Measurements from ENCODE around the gene RNF20. TPM values are rescaled to one million over a fixed set of nuclear protein-coding genes. Genes with fewer than 3 reads are reported as not detected.

Gene RNF20
- total and polyA plus RNA-seq, 2 of the 13 experiments (the other 11 are each of a cell fraction or from before 2014, with no cell fraction given) = 12.7 to 37.6 TPM

DNA sequence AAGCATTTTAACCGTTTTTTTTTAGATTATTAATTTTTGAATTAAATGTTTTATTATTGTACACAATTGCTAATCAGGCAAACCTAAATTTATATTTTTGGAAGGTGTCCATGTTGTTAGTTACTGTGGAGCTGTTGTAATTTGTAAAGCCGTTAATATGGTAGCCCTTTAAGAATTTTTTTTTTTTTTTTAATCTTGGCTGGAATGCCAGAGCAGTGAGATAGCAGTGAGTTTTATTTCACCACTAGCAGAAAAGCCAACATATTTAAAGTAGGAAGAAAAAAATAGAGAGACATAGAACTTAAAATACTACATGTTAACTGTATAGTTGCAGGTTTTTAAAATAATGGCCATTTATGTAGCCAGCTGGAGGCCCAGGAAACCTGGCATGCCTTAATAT, 35.3 kb upstream of the RNF20 start:
- H3K4me3 ChIP-seq (replicated peaks in 1 of 3; ENCODE audit: insufficient read depth in 1 of 3, low read depth in 2 of 3, low read length in 3 of 3) = no peak overlapping the region
- WGBS (ENCODE audit: low lambda C conversion rate) = 21% methylated on average over 2 of the region's 2 CpGs
- no peaks in the 10 kb centered on the region for H3K27me3 ChIP-seq (ENCODE audit: control insufficient read depth in 1 of 2, insufficient read depth in 2 of 2, low read length in 2 of 2)
- H3K4me2 ChIP-seq (ENCODE audit: low read depth, low read length) = no peak overlapping the region
- no peaks in the 10 kb centered on the region for H3K4me1 ChIP-seq (ENCODE audit: insufficient read depth, low read length)
- no peak overlapping the region for H3K9ac ChIP-seq (ENCODE audit: insufficient read depth, low read depth, low read length)
- FAIRE-seq = no peak
- no peaks in the 10 kb centered on the region for H3K36me3 ChIP-seq (replicated peaks in 1 of 2; ENCODE audit: control insufficient read depth in 1 of 2, insufficient read depth in 2 of 2, low read length in 2 of 2)
- no peak for DNase-seq (ENCODE audit: low spot score)
- no peaks in the 10 kb centered on the region for H3K79me2 ChIP-seq (ENCODE audit: insufficient read depth, low read length)
- no peaks in the 10 kb centered on the region for H3K9me3 ChIP-seq (ENCODE audit: low read length)
- no peak overlapping the region for H3K27ac ChIP-seq (ENCODE audit: extremely low read length, insufficient read depth, low read length)
- in situ Hi-C loops (cut with HindIII; ENCODE audit: extremely low pct_ligation_motif_present, low pct_unique_long_range_greater_than_20kb) = no loop called here
- intact Hi-C loops (cut with micrococcal nuclease; ENCODE audit: unreplicated experiment) = no loop called here
- BruUV-seq (replicated peaks) = no TSS peak
- no peaks in the 10 kb centered on the region for H4K20me1 ChIP-seq (ENCODE audit: insufficient read depth, low read length)
- ATAC-seq = no peak
- H2AFZ ChIP-seq (ENCODE audit: low read length) = no peak overlapping the region
- ChIA-PET CTCF (ENCODE audit: low intra/inter-chr PET ratio, low total read pairs) (no interaction called here), POLR2A (no interaction called here)
- TF ChIP-seq IKZF4 (CRISPR knock-in tag; IDR thresholded peaks at IDR 0.05; ENCODE audit: borderline replicate concordance, low read depth, not compliant biosample characterization) (no peak), NFE2L1 (CRISPR knock-in tag; IDR thresholded peaks at IDR 0.05; ENCODE audit: borderline replicate concordance) (no peak), ZFP41 (CRISPR knock-in tag; IDR thresholded peaks at IDR 0.05; ENCODE audit: borderline replicate concordance) (no peak), ZFYVE20 (CRISPR knock-in tag; IDR thresholded peaks at IDR 0.05; ENCODE audit: borderline replicate concordance, low read depth) (no peak), ZNF615 (CRISPR knock-in tag; IDR thresholded peaks at IDR 0.05; ENCODE audit: borderline replicate concordance) (no peak), TAF1 (CRISPR knock-in tag; IDR thresholded peaks at IDR 0.05) (no peak), CENPX (CRISPR knock-in tag; IDR thresholded peaks at IDR 0.05) (no peak)
- TF ChIP-seq, protein P1, sequence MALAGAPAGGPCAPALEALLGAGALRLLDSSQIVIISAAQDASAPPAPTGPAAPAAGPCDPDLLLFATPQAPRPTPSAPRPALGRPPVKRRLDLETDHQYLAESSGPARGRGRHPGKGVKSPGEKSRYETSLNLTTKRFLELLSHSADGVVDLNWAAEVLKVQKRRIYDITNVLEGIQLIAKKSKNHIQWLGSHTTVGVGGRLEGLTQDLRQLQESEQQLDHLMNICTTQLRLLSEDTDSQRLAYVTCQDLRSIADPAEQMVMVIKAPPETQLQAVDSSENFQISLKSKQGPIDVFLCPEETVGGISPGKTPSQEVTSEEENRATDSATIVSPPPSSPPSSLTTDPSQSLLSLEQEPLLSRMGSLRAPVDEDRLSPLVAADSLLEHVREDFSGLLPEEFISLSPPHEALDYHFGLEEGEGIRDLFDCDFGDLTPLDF (CRISPR knock-in tag; IDR thresholded peaks at IDR 0.05) = no peak
- TF ChIP-seq, protein P2, sequence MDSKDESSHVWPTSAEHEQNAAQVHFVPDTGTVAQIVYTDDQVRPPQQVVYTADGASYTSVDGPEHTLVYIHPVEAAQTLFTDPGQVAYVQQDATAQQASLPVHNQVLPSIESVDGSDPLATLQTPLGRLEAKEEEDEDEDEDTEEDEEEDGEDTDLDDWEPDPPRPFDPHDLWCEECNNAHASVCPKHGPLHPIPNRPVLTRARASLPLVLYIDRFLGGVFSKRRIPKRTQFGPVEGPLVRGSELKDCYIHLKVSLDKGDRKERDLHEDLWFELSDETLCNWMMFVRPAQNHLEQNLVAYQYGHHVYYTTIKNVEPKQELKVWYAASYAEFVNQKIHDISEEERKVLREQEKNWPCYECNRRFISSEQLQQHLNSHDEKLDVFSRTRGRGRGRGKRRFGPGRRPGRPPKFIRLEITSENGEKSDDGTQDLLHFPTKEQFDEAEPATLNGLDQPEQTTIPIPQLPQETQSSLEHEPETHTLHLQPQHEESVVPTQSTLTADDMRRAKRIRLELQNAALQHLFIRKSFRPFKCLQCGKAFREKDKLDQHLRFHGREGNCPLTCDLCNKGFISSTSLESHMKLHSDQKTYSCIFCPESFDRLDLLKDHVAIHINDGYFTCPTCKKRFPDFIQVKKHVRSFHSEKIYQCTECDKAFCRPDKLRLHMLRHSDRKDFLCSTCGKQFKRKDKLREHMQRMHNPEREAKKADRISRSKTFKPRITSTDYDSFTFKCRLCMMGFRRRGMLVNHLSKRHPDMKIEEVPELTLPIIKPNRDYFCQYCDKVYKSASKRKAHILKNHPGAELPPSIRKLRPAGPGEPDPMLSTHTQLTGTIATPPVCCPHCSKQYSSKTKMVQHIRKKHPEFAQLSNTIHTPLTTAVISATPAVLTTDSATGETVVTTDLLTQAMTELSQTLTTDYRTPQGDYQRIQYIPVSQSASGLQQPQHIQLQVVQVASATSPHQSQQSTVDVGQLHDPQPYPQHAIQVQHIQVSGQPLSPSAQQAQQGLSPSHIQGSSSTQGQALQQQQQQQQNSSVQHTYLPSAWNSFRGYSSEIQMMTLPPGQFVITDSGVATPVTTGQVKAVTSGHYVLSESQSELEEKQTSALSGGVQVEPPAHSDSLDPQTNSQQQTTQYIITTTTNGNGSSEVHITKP (CRISPR knock-in tag; IDR thresholded peaks at IDR 0.05; ENCODE audit: low read depth) = no peak
- TF ChIP-seq, protein P3, sequence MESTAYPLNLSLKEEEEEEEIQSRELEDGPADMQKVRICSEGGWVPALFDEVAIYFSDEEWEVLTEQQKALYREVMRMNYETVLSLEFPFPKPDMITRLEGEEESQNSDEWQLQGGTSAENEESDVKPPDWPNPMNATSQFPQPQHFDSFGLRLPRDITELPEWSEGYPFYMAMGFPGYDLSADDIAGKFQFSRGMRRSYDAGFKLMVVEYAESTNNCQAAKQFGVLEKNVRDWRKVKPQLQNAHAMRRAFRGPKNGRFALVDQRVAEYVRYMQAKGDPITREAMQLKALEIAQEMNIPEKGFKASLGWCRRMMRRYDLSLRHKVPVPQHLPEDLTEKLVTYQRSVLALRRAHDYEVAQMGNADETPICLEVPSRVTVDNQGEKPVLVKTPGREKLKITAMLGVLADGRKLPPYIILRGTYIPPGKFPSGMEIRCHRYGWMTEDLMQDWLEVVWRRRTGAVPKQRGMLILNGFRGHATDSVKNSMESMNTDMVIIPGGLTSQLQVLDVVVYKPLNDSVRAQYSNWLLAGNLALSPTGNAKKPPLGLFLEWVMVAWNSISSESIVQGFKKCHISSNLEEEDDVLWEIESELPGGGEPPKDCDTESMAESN (CRISPR knock-in tag; conservative IDR thresholded peaks at IDR 0.05) = no peak
- TF ChIP-seq, protein P4, sequence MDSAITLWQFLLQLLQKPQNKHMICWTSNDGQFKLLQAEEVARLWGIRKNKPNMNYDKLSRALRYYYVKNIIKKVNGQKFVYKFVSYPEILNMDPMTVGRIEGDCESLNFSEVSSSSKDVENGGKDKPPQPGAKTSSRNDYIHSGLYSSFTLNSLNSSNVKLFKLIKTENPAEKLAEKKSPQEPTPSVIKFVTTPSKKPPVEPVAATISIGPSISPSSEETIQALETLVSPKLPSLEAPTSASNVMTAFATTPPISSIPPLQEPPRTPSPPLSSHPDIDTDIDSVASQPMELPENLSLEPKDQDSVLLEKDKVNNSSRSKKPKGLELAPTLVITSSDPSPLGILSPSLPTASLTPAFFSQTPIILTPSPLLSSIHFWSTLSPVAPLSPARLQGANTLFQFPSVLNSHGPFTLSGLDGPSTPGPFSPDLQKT (CRISPR knock-in tag; IDR thresholded peaks at IDR 0.05; ENCODE audit: borderline replicate concordance) = no peak
- TF ChIP-seq, protein P5, sequence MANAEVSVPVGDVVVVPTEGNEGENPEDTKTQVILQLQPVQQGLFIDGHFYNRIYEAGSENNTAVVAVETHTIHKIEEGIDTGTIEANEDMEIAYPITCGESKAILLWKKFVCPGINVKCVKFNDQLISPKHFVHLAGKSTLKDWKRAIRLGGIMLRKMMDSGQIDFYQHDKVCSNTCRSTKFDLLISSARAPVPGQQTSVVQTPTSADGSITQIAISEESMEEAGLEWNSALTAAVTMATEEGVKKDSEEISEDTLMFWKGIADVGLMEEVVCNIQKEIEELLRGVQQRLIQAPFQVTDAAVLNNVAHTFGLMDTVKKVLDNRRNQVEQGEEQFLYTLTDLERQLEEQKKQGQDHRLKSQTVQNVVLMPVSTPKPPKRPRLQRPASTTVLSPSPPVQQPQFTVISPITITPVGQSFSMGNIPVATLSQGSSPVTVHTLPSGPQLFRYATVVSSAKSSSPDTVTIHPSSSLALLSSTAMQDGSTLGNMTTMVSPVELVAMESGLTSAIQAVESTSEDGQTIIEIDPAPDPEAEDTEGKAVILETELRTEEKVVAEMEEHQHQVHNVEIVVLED (CRISPR knock-in tag; IDR thresholded peaks at IDR 0.05; ENCODE audit: borderline replicate concordance) = no peak
- TF ChIP-seq, protein P6, sequence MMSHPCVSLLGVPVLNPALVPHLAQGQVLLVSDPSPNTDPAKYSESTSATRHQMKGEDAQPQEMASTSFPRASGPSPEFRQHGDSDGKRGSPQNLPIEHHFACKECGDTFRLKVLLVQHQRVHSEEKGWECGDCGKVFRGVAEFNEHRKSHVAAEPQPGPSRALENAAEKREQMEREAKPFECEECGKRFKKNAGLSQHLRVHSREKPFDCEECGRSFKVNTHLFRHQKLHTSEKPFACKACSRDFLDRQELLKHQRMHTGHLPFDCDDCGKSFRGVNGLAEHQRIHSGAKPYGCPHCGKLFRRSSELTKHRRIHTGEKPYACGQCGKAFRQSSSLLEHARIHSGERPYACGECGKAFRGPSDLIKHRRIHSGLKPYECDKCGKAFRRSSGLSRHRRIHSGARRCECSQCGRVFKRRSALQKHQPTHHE (CRISPR knock-in tag; IDR thresholded peaks at IDR 0.05; ENCODE audit: borderline replicate concordance) = no peak

Measured in HepG2 (cell line).